Germinal center (tissue), 1 donor: ENCODE results near the gene ADAMTS3.

Source experiments
- DNase-seq: peaks from one replicate; pipeline ENCODE4 v3.0.0; 2012; ENCODE audit warnings: mixed read lengths, low spot score

Gene ADAMTS3

DNA sequence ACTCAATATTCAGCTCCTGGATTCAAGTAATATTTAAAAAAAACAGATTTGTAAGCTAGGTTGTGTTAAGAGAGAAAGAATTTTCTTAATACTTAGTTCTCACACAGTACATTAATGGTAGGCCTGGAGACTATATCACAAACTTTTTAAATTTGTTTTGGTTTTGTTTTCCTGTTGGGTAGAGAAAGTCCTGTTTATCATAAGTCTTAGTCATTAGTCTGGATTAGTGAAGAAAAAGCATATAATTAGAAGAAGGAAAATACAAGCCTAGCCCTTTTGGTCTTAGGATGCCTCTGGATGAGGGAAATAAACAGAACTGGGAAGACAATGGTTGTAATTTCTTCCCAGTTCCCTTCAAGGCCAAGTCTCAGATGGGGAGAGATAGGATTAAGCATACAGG, 163.6 kb downstream of the ADAMTS3 start:
- DNase-seq = no peak

DNA sequence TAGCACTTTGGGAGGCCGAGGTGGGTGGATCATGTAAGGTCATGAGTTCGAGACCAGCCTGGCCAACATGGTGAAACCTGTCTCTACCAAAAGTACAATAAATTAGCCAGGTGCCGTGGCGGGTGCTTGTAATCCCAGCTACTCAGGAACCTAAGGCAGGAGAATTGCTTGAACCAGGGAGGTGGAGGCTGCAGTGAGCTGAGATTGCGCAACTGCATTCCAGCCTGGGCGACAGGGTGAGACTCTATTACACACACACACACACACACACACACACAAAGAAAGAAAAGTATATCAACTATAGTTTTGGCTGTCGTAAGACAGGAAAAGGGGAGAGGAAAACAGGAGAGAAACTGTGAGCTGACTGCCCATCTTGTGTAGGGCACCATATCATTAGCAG, 171.7 kb downstream of the ADAMTS3 start:
- DNase-seq = no peak

DNA sequence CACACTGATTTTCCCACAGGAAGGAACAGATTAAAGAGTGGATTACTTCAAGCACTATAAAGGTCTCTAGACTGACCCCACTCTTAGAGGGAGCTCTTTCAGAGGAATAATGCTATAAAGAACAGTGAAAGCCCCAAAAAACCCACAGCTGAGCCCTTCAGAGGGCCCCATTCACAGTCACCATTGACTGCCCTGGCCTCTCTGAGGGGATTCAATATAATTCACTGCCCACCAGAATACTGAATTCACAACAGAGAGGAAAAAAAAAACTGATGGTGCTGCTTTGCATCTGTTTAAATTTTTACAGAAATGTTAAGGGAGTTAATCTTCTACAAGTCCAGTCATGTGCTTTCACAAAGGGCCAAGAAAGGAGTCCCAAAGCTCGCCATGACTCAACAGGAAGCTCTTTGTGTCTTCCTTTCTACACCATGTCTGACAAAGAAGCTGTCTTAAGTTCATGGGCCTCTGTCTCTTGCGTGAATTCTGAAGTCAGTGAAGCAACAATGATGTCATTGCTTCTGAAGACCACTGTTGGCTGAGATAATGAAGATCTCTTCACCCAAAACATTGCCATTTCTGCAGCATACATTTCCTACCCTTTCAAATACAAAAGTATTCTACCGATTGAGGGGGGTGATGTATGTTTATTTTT, 174.9 kb downstream of the ADAMTS3 start:
- DNase-seq = no peak

DNA sequence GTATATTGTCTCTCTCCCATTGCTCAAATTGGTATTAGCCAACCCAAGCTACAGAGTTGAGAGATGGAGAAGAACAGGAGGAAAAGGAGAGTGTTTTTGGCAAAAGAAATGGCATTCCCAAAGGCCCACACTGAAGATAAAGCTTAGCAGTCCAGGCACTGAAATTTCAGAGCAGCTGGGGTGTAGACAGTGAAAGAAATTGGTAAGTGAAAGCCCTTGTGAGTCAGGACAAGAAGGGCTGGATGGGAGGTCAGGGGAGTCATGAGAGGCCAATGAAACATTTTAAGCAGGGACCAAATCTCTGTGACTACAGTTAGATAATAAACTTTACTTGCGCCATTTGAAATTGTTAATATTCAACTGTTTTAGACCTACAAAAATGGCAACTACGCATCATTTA, 177.7 kb downstream of the ADAMTS3 start:
- no peak for DNase-seq

DNA sequence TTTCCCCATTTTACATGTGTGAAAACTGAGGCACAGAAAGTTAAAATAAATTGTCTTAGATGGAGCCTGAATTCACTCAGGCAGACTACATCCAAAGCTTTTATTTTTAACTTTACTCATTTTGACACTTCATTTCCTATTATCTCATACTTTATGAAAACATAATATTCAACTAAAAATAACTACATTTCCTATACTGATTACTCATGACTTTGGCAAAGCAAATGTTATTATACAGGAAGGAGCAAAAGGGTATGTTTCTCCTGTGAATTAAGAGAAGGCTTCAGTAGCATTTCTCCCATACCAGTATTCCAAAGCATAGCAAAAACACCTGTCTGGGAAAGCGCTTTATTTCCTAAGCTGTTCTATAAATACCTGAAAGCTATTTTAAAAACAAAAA, 178.6 kb downstream of the ADAMTS3 start:
- no peak for DNase-seq

DNA sequence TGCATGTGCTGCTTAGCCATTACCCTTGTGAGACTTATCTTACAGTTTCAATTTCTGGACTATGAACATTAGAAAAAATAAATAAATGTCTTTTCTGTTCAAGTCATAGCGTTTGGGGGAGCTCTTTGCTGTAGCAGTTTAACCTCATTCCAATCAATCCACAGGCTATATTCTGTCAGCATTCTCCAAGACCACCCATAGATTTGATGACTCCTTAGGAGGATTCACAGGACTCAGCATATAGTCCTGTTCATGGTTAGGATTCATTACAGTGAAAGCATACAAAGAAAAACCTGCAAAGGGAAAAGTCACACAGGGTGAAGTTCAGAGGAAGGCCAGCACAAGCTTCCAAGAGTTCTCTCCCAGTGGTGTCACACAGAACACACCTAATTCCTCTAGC, 180.5 kb downstream of the ADAMTS3 start:
- no peak for DNase-seq

DNA sequence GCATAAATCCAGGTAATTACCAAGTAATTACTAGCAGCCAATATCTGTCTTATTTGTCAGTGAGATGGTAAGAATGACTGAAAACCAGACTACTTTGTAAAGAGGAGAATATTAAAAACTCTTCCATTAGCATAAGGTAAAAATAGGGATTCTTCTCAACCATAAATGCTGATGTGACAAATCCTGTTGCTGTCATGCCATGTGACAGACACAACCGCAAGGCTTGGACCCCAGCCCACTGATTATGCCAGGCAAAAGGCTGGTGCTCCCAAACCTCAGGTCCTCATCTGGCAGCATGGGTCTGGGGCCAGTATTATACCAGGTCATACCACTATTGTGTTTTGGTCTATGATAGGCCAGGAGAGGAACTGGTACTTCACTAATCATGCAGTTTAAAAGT, 181.1 kb downstream of the ADAMTS3 start:
- no peak for DNase-seq

DNA sequence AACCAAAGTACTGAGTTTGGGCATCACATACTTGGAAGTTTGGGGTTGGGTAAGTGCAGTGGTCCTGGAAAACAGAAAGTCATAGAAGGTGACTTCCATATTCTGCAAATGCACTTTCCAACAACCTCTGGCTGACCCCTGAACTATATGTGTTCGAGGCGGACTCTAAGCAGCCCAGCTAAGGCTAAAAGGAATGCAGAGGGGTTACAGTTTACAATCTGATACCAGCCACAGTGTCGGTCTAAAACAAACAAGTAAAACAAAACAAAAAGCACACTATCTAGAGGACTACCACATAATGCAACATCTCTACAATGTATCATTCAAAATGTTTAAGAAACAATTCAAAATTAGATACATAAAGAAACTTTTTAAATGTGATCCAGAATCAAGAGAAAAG, 185.6 kb downstream of the ADAMTS3 start:
- DNase-seq = no peak

DNA sequence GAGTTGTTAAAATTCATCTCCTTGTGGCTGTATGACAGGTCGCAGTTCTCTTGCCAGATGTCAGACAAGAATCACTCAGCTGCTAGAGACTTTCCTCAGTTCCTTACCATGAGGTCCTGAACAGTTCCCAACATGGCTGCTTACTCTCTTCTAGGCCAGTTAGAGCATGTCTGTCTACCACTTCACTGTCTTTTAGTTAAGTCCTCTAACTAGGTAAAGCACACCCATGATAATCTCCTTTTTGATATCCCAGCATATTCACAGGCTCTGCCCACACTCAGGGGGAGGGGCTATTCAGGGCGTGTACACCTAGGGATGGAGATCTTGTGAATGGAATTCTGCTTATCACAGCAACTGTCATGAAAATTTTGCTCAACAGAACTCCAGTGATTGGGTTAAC, 190.1 kb downstream of the ADAMTS3 start:
- no peak for DNase-seq

DNA sequence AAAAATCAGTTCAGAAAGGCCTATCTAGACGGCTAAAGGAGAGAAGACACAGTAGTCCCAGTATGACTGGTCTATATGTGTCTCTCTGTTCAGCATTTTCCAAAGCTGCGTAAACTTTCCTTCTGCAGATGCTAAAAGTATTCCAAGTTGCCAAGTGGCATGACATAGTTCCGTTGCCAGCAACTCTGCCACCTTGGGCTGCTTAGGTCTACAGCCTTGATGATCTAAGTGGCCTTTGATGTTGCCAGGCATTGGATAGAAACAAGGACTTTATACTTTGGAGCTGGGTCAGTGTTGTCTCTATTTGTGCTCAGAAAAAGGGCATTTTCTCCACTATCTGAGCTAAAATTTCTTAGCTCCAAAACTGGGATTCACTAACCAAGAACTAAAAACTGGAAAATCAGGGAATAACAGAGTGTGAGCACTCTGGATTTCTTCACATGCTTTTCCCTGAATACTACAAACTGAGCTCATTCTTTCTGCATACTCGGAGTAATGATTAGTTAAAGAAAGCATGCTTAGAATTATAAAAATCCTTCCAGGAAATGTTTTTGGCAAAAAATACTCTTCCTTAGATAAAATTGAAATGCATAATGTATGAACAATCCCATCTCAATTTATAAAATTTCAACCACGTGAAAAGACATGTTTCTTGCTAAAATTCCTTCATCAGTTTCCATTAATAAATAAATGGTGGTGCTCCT, 191.4 kb downstream of the ADAMTS3 start:
- no peak for DNase-seq

DNA sequence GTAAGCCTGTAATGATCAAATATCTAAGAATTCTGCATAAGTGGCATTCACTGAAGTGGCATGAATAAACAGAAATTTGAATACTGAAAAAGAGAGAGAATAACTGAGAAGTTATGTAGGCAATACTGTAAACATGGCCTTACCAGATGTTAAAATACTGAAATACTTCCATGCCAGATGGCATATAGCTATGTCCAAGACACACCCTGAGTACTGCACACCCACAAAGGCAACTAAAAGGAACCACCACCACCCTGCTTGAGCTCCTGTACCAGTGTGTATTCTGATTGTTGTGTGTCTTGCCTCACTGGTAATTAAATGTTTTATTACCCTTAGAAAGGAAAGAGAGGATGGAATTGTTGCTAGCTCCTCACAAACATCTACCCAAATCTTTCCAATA, 192.1 kb downstream of the ADAMTS3 start:
- DNase-seq = no peak

DNA sequence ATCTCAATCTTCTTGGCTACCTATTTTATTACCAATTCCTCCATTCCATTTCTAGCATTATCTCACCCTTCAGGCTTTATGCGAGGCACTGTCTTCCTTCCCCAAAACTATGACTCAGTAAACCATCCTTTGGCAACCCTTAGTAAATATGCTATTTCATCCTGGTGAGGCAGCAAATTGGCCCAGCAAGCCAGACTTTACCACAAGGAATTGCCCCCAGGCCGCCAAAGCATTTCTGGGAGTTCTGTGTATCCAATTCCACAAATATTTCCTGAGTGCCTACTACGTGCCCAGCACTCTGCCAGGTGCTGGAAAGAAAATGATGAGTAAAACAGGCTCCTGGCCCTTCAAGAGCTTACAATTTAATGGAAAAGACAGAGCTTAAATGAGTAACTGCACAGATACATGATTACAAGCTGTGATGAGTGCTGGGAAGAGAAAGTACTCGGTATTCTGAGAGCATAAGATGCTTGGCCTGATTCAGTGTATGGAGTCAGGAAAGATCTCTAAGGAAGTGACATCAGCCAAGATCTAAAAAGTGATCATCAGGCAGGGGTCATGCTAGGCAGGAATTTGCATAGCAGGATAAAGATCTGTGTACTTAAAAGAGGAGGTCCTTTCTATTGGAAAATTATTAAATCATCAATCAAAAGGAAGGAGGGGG, 193.8 kb downstream of the ADAMTS3 start:
- DNase-seq = no peak

DNA sequence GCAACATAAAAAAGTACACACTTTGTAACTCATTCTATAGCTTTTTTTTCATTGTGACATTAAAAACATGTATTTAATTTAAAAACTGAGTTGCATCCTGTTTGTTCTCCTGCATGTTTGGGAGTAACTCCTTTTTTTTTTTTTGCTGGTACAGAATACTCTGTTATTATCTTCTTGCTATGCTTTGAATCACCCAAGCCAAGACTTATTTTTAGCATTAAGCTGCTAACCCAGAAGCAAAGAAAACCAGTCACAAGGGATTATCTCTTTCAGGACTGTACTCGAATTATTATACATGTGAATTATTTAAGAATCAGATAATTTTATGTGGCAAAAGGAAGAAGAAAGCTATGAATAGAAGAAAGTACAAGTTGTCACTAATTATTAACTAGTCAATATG, 194.9 kb downstream of the ADAMTS3 start:
- no peak for DNase-seq

DNA sequence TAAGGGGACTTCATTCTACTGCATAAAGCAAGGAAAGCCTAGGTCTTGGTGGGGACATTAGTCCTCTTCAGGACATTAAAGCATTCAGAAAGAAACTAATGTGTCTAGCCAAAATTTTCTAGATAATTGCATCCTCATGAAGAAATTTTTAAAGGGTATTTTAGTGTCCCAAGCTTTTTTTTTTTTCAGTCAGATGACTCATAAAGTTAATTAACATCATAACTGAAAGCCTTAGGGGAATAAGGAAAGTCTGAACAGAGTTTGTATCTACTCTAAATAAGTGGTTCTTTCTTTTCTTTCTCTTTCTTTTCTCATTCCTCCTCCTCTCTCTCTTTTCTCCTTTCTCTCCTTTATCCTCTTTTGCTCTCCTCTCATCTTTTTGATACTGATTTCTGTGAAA, 202.4 kb downstream of the ADAMTS3 start:
- no peak for DNase-seq

DNA sequence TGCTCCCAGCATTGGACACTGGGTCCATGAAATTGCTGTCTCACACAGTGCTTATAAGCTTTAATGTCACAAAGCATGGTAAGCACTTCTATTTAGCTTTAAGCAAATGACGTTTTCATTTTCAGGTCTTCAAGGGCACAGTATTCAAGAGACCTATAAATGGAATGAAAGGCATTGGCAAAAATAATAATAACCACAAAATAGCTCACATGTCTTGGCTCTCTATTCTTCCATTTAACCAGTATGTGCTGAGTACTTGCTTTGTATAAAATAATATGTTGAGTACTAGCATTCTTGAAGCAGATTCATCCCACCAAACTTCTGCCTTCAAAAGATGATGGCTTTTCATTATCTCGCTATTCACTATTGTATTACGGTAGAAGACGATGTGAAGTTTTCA, 203.0 kb downstream of the ADAMTS3 start:
- DNase-seq = no peak

DNA sequence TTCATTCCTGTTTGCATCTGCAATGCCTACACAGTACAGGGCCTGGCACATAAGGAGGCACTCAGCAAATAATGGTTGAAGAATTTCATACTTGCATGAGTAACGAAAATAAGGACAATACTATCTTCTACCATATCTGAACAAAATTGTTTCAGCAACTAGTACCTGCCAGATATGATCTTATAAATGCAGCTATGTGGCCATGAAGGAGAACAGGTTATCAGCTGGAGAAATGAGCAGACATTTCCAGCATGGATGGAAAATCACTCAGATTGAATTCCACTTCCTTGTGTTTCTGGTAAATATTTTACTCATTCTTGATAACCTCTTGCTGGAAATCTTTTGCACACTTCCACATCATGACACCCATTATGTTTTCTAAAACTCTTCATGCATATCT, 204.0 kb downstream of the ADAMTS3 start:
- DNase-seq = no peak

DNA sequence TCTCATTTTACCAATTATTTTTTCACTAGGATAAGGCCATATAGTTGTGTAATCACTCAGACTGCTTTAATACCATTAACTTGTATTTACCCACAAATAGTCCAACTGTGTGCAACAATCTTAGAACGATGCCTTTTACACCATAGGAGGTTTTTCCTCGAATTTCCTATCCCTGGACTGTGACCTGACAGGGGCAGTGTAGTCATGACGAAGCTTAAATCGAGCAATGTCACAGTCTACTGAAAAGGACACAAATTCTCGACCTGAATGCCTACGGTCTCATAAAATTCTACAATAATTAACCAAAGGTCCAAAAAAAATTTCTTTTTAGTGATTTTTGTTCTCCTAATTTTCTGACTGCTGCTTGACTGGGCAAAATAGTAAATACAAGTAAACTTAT, 208.9 kb downstream of the ADAMTS3 start:
- DNase-seq = no peak

DNA sequence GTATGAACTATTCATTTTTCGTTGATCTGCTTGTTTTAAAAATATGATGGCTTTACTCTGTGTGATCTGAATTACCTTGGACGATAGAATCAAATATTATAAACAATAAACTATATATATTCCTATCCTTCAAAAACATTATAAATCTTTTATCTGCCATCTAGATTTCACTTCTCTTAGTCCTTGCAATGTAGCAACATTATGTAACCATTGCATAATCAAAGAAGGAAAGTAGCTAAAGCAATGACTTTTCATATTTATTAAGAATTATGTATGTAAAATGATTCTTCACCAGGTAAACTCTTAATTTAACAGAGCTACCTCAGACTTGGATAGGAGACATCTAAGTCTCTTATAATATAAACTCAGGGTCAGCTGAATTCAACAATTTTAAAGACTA, 210.5 kb downstream of the ADAMTS3 start:
- no peak for DNase-seq

DNA sequence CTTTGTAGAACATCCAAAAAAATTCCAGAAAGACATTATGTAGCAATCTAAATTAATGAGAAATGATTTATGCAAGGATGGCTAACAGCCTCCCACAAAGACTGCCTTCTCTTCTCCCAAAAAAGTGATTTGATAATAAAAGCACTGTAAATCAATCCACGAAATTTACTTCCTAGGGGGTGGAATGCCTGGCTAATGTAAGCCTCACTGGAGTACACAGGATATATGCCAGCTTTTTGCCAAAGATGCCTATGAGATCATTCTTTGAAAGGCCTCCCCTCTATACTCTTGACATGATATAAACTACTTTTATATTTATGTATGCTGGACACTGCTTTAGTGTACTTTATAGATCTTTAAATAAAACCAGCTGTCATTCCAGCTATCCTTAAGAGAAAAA, 211.1 kb downstream of the ADAMTS3 start:
- no peak for DNase-seq

DNA sequence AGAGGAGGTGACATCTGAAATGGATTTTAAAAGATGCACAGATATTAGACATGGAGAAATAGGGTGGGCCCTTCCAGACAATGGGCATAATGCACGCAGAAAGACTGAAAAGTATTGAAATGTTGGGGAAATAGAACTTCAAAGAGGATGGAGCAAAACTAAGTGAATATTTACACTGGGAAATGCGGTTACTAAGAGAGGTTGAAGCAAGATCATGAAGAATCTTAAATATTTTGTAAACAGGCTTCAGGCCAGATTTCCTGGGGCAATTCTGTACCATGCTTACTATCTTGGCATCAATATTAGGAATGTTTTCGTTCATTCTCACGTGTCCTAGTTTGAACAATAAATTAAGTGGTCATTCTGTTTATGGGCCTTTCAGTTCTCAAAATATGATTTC, 216.3 kb downstream of the ADAMTS3 start:
- no peak for DNase-seq

DNA sequence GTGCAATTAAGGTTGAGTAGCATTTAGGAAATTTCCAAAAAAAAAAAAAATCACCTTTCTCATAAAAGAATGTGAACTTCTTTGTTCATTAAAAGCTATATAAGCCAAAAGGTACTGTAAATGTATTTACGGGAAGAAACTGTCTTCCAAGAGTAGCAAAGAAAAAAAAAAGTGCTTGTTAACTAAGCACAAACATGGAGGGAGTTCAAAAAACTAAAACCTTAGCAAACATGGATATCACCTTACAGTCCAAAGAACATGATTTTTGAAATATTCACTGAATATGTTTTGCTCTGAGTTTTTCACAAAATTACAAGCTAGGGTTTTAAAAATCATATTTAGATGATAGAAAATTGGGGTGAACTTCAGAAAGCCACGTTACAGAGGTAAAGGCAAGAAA, 217.5 kb downstream of the ADAMTS3 start:
- no peak for DNase-seq

DNA sequence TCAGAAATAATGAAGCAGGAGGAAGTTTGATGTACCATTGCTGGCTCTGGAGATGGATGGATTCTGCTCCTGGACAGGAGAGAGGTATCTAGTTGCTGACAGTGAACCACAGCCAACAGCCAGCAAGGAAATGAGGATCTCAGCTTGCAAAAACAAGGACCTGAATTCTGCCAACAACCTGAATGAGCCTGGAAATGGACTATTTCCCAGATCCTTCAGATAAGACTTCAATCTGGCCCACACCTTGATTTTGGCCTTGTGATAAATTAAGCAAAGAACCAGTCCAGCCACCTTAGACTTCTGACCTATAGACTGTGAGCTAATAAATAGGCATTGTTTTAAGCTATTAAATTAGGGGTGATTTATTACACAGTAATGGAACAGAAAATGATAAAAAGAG, 220.3 kb downstream of the ADAMTS3 start:
- no peak for DNase-seq

DNA sequence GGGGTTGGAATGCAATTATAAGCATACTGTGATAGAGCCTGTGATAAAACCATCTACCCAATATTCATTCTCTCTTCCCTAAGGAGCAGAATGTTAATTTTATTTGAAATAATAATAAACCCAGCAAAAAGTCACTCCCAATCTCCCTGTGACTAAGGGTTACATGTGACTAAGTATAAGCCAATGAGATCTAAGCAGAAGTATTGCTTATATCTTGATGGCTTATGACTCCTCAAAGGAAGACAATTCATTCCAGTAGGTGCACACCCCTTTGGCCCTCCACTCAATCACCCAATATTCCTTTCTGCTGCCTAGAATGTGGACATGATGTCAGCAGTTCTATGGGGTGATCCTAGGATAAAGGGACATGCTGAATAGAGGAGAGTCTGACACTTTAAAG, 224.6 kb downstream of the ADAMTS3 start:
- DNase-seq = no peak

DNA sequence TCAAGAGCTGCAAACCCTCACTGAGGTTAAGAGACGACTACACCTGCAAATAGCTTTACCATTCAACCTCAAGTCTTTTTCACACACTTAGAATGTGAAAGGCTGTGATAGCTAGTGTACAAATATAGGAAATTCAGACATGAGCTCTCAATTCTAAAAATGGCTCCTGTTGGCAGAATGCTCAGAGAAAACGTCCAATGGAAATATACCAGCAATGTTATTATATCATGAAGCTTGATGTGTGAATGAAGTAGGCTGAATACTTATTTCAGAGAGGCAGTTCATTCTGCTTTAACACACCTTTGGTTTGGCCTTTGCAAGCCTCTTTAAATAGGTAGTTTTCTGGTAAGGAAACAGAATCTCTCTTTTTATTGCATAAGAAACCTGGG, 227.6 kb downstream of the ADAMTS3 start:
- DNase-seq = no peak
